MCF 10A (cell line): ENCODE results near the gene CCDC68. TPM values are rescaled to one million over a fixed set of nuclear protein-coding genes. Genes with fewer than 3 reads are reported as not detected.

Experiments used
- BruUV-seq: library from RNA; stranded (reverse); fragments of 400-500 nt; replicated peaks from 2 replicates; lab custom pipeline; 2021; lab: Mats Ljungman, UMichigan
- CTCF ChIA-PET: fragments of 300-600 bp; sonication (Branson Sonifier 250); formaldehyde crosslinking; extraction: SDS; loops from one replicate; lab custom pipeline; 2021; ENCODE audit warnings: antibody characterized with exemption, inconsistent platforms; lab: Yijun Ruan, JAX
- POLR2A ChIA-PET: fragments of 300-600, 350-650 bp; sonication (Branson Sonifier 250); formaldehyde crosslinking; extraction: SDS; loops from one replicate; lab custom pipeline; 2020; ENCODE audit warnings: antibody characterized with exemption, inconsistent platforms; lab: Yijun Ruan, JAX
- DNase-seq: peaks from one replicate; pipeline ENCODE4 v3.0.0-alpha.2; 2018; ENCODE audit not compliant: unreplicated experiment
- H3K27ac Mint-ChIP-seq: one replicate; pipeline ENCODE4 v1.8.0; 2022; ENCODE audit warnings: mild to moderate bottlenecking, low read depth, mixed read lengths; ENCODE audit not compliant: unreplicated experiment
- H3K27me3 Mint-ChIP-seq: one replicate; pipeline ENCODE4 v1.8.0; 2022; ENCODE audit warnings: mixed read lengths; ENCODE audit not compliant: insufficient read depth, unreplicated experiment
- H3K36me3 Mint-ChIP-seq: one replicate; pipeline ENCODE4 v1.8.0; 2022; ENCODE audit warnings: mild to moderate bottlenecking, moderate library complexity, mixed read lengths; ENCODE audit not compliant: insufficient read depth, unreplicated experiment
- H3K4me1 Mint-ChIP-seq: one replicate; pipeline ENCODE4 v1.8.0; 2022; ENCODE audit warnings: mixed read lengths; ENCODE audit not compliant: insufficient read depth, unreplicated experiment
- H3K4me3 Mint-ChIP-seq: one replicate; pipeline ENCODE4 v1.8.0; 2022; ENCODE audit warnings: mild to moderate bottlenecking, moderate library complexity, mixed read lengths; ENCODE audit not compliant: unreplicated experiment
- H3K9me3 Mint-ChIP-seq: one replicate; pipeline ENCODE4 v1.8.0; 2022; ENCODE audit warnings: mixed read lengths; ENCODE audit not compliant: unreplicated experiment
- intact Hi-C: fragments of 100-400 bp; cut with micrococcal nuclease; formaldehyde crosslinking; loops from 2 replicates; pipeline ENCODE4 v1.14.1; 2022
- total RNA-seq: library from RNA; stranded (reverse); gene quantifications from 2 replicates; pipeline ENCODE4 v1.2.3, GENCODE V29; 2022
- TF ChIP-seq, protein P1 (sequence below): fragments of 200-600 bp; IDR thresholded peaks from one replicate; pipeline ENCODE4 v1.8.0; 2022; ENCODE audit warnings: antibody characterized with exemption, mild to moderate bottlenecking; ENCODE audit not compliant: unreplicated experiment

The CCDC68 gene
- total RNA-seq, 1 experiment from 2014 or later = 3.3 TPM

DNA sequence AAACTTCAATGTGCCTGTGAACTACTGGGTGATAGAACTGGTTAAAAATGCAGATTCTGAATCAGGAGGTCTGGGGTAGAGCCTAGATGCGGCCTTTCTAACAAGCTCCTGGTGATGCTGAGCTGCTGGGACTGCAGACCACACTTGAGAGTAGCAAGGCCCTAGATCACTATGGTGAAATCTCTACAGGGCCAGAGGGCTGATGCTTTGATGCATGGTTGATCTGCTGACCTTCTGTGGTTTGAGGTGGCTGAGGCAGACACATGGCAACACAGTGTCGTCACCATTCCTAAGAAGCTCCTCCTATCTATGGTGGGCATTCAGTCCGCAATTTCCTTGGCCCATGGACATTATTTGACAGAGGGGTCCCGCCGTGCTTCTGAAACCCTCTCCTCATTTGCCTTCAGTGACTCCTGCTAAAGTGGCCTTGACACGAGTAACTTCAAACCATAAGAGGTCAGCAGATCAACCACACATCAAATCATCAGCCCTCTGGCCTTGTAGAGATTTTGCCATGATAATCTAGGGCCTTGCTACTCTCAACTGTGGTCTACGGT is 19.8 kb downstream of the CCDC68 start:
- Mint-ChIP-seq H3K4me3 (no peak overlapping the region), H3K27ac (no peak overlapping the region), H3K4me1 (no peaks in the 10 kb centered on the region), H3K9me3 (no peaks in the 10 kb centered on the region), H3K27me3 (no peaks in the 10 kb centered on the region), H3K36me3 (no peaks in the 10 kb centered on the region)
- TF ChIP-seq, protein P1, sequence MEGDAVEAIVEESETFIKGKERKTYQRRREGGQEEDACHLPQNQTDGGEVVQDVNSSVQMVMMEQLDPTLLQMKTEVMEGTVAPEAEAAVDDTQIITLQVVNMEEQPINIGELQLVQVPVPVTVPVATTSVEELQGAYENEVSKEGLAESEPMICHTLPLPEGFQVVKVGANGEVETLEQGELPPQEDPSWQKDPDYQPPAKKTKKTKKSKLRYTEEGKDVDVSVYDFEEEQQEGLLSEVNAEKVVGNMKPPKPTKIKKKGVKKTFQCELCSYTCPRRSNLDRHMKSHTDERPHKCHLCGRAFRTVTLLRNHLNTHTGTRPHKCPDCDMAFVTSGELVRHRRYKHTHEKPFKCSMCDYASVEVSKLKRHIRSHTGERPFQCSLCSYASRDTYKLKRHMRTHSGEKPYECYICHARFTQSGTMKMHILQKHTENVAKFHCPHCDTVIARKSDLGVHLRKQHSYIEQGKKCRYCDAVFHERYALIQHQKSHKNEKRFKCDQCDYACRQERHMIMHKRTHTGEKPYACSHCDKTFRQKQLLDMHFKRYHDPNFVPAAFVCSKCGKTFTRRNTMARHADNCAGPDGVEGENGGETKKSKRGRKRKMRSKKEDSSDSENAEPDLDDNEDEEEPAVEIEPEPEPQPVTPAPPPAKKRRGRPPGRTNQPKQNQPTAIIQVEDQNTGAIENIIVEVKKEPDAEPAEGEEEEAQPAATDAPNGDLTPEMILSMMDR = no peak
- no peak for DNase-seq
- intact Hi-C loops = no loop called here
- CTCF ChIA-PET = interaction anchor here (0.5 to 1.8 kb wide), 6 partner anchors 11 to 494 kb away, joined by 3 to 7 read pairs (median 4); no protein-coding TSS in a partner anchor
- POLR2A ChIA-PET = interaction anchor here (0.8 kb wide), 1 partner anchor 383 kb away, joined by 5 read pairs; no protein-coding TSS in a partner anchor
- BruUV-seq = no TSS peak

DNA sequence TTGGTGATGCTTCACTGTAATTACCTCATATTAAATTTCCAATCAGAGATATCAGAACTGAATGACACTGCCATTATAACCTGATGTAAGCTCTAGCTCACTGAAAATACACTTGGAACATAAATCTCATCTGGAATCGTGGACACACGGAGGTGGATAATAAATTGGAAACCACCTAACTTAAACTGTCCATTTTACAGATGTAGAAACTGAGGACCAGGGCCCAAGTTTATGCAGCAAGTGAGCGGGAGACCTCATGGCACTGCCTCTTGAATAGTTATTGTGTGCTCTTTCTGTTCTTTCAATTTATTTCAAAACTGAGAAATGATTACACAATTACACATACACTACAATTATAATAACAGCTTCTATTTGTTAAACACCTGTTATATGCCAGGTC is 20.8 kb downstream of the CCDC68 start:
- Mint-ChIP-seq H3K27ac (no peak overlapping the region), H3K36me3 (no peaks in the 10 kb centered on the region), H3K4me3 (no peak overlapping the region), H3K4me1 (no peaks in the 10 kb centered on the region), H3K27me3 (no peaks in the 10 kb centered on the region), H3K9me3 (no peaks in the 10 kb centered on the region)
- no peak for DNase-seq
- ChIA-PET POLR2A (interaction anchor here (0.7 kb wide), 1 partner anchor 246 kb away, joined by 3 read pairs; no protein-coding TSS in a partner anchor), CTCF (interaction anchor here (1.5 to 1.8 kb wide), 2 partner anchors 10 to 259 kb away, joined by 3 to 4 read pairs; no protein-coding TSS in a partner anchor)
- BruUV-seq = no TSS peak
- intact Hi-C loops = no loop called here
- TF ChIP-seq, protein P1 = no peak

DNA sequence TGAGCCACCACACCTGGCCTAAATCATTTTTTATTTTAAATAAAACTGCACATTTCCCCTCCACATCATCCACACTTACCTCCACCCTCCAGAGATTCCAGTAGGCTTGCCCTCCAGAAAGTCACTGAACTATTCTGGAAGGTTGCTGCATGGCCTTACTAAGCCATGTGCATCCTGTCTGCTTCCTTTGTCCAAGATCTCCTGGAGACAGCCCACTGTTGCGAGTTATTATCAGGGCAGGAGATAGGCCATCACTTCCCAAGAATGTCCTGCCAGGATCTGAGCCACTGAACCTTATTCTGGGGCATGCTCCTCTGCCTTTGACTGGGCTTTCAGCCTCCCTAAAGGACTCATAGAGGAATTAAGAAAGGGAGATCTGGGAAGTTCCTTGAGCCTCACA is 26.8 kb downstream of the CCDC68 start:
- Mint-ChIP-seq H3K36me3 (no peaks in the 10 kb centered on the region), H3K27me3 (no peaks in the 10 kb centered on the region), H3K4me1 (peaks cover 5% of the 10 kb centered on the region), H3K9me3 (no peaks in the 10 kb centered on the region), H3K27ac (no peak overlapping the region), H3K4me3 (no peak overlapping the region)
- intact Hi-C loops = no loop called here
- BruUV-seq = no TSS peak
- CTCF ChIA-PET = no interaction called here
- POLR2A ChIA-PET = no interaction called here
- TF ChIP-seq, protein P1 = no peak
- DNase-seq = no peak

DNA sequence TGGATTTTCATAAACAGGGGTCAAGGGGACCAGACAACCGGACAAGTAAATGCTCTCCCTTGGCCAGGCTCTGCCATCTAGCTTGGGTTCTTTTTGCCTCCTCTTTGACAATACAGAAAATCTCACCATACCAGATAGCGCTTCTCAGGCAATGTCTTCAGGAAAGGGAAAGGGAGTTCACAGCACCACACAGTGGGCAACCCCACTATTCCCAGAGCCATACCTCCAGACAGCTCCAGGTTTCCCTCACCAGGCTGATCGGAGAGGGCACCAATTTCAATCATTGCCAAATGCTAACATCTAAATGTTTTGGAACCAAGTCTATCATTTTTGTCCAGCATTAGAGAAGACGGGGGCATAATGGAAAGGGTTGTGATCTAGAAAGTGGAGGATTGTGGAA is 28.1 kb downstream of the CCDC68 start:
- ChIA-PET POLR2A (interaction anchor here (0.6 kb wide), 1 partner anchor 573 kb away, joined by 3 read pairs; no protein-coding TSS in a partner anchor), CTCF (interaction anchor here (0.7 to 1.4 kb wide), 2 partner anchors 29 to 260 kb away, joined by 4 read pairs; no protein-coding TSS in a partner anchor)
- no TSS peak for BruUV-seq
- H3K27me3 Mint-ChIP-seq = no peaks in the 10 kb centered on the region
- H3K9me3 Mint-ChIP-seq = no peaks in the 10 kb centered on the region
- H3K36me3 Mint-ChIP-seq = no peaks in the 10 kb centered on the region
- TF ChIP-seq, protein P1 = no peak
- H3K4me1 Mint-ChIP-seq = peaks cover 6% of the 10 kb centered on the region
- no peak overlapping the region for H3K27ac Mint-ChIP-seq
- intact Hi-C loops = no loop called here
- H3K4me3 Mint-ChIP-seq = no peak overlapping the region
- DNase-seq = no peak
